ENCODE data around the gene VIT.

GRCh38 chr2:36834203-36834602, 137.7 kb downstream of the VIT start:
- TF ChIP-seq CTCF (IDR thresholded peaks at IDR 0.05; ENCODE audit: insufficient read depth, low read depth, low read length) (no peak), EZH2 (IDR thresholded peaks at IDR 0.05; ENCODE audit: insufficient read depth, low read length) (no peak)

Measured in astrocyte (in vitro differentiated cells and primary cell).